HL-60 (cell line): Measurements from ENCODE around the gene MOGAT3.

ENCODE experiments used
- POLR2AphosphoS5 ChIP-seq: IDR thresholded peaks from 2 replicates; pipeline ENCODE4 v1.6.1; 2012; ENCODE audit warnings: low read depth
- TF ChIP-seq, protein P1 (sequence below): IDR thresholded peaks from one replicate; pipeline ENCODE4 v1.5.1; 2011; ENCODE audit warnings: low read length, control low read depth, inconsistent platforms; ENCODE audit not compliant: insufficient read depth
- TF ChIP-seq, protein P2 (sequence below): IDR thresholded peaks from 2 replicates; pipeline ENCODE4 v1.6.1; 2012; ENCODE audit warnings: low read depth; ENCODE audit not compliant: insufficient replicate concordance

DNA sequence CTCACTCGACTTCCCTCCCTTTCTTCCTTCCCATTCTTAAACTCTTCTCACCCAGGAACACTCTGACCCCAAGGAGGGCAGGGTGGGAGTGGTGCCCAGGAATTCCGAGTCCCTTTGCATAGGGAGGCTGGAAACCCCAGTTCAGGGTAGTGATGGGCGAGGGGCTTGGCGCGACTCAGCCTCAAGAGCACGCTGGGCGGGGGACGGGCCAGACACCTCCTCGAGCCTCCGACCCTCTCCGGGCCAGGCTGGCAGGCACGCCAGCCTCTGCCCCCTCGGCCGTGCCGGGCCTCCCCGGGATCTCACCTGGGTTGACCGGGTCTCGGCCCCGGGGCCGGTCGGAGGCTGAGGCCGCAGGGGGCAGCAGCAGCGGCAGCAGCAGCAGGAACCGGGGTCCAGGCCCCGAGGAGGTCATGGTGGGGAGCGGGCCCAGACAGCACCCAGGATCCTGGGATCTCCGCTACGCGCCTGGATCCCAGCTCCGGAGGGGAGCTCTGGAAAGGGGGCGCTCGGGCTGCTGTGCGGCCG is 16.1 kb upstream of the MOGAT3 start:
- TF ChIP-seq, protein P1, sequence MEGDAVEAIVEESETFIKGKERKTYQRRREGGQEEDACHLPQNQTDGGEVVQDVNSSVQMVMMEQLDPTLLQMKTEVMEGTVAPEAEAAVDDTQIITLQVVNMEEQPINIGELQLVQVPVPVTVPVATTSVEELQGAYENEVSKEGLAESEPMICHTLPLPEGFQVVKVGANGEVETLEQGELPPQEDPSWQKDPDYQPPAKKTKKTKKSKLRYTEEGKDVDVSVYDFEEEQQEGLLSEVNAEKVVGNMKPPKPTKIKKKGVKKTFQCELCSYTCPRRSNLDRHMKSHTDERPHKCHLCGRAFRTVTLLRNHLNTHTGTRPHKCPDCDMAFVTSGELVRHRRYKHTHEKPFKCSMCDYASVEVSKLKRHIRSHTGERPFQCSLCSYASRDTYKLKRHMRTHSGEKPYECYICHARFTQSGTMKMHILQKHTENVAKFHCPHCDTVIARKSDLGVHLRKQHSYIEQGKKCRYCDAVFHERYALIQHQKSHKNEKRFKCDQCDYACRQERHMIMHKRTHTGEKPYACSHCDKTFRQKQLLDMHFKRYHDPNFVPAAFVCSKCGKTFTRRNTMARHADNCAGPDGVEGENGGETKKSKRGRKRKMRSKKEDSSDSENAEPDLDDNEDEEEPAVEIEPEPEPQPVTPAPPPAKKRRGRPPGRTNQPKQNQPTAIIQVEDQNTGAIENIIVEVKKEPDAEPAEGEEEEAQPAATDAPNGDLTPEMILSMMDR: no peak
- TF ChIP-seq POLR2AphosphoS5: no peak
- TF ChIP-seq, protein P2, sequence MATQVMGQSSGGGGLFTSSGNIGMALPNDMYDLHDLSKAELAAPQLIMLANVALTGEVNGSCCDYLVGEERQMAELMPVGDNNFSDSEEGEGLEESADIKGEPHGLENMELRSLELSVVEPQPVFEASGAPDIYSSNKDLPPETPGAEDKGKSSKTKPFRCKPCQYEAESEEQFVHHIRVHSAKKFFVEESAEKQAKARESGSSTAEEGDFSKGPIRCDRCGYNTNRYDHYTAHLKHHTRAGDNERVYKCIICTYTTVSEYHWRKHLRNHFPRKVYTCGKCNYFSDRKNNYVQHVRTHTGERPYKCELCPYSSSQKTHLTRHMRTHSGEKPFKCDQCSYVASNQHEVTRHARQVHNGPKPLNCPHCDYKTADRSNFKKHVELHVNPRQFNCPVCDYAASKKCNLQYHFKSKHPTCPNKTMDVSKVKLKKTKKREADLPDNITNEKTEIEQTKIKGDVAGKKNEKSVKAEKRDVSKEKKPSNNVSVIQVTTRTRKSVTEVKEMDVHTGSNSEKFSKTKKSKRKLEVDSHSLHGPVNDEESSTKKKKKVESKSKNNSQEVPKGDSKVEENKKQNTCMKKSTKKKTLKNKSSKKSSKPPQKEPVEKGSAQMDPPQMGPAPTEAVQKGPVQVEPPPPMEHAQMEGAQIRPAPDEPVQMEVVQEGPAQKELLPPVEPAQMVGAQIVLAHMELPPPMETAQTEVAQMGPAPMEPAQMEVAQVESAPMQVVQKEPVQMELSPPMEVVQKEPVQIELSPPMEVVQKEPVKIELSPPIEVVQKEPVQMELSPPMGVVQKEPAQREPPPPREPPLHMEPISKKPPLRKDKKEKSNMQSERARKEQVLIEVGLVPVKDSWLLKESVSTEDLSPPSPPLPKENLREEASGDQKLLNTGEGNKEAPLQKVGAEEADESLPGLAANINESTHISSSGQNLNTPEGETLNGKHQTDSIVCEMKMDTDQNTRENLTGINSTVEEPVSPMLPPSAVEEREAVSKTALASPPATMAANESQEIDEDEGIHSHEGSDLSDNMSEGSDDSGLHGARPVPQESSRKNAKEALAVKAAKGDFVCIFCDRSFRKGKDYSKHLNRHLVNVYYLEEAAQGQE: no peak
